ENCODE data around the gene ALG6.

ALG6 gene

DNA sequence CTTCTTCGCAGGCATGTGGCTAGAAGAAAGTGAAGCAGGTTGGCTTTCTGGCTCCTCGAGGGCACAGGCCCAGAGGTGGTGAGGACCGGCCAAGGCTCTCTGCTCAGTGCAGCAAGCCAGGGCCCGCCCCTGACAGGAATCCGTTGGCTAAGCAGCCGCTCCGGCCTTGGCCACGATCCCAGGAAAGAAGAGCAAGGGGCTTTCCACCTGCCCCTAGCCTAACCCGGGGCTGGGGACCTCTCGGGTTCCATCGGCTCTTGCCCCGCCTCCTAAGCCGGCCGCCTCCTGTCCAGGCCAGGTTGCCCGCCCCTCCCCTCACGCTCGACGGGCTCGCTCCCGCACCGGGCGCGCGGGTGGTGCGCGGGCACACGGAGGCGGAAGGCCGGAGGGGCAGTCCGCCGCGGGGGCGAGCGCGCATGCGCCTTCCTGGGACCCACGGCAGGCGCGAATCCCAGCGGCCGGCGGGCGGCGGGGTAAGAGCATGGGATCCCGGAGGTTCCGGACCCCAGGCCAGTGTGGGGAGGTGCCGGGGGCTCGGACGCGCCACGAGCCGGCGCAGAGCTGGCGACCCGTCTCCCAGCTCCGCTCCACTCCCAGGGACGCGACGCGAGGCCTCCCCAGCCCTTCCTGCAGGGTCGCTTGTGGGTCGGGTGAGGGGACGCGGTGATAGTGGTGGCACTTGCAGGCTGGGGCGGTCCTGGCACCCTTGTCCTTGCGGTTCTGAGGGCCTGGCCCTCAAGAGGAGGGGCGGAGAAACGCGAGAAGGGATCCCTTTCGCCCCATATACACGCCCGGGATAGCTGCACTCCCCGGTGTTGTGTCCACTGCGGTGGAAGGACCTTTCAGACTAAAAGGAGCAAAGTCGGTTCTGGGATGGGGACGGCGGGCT lies at the start of gene ALG6:
Gene ALG6, plus strand, starts transcription at position 413 of the 889 bp plus-strand sequence. CDS start 3,351 bp downstream, outside the sequence.
- peak; percentile 91 for TF ChIP-seq ZBTB7A (IDR thresholded peaks at IDR 0.05; ENCODE audit: low read depth)
- TF ChIP-seq FOXM1 (IDR thresholded peaks at IDR 0.05; ENCODE audit: borderline replicate concordance, low read depth), result no peak
- TF ChIP-seq EGR1 (IDR thresholded peaks at IDR 0.05), result peak; percentile 19; the same call in 1 of the 2 replicates
- peak; percentile 17; the same call in 1 of the 2 replicates for TF ChIP-seq NFIC (IDR thresholded peaks at IDR 0.05)
- no peak for TF ChIP-seq RAD21 (IDR thresholded peaks at IDR 0.05; ENCODE audit: low read depth)
- peak; percentile 80 for TF ChIP-seq MAX (IDR thresholded peaks at IDR 0.05)
- no peak for TF ChIP-seq TCF12 (IDR thresholded peaks at IDR 0.05; ENCODE audit: low read depth)
- 0 out of 2 replicates have a peak, but pooled peaks have one; percentile 10 for TF ChIP-seq YY1 (IDR thresholded peaks at IDR 0.05; ENCODE audit: low read depth)
- TF ChIP-seq CEBPB (IDR thresholded peaks at IDR 0.05), result no peak
- peak; percentile 8; the same call in 1 of the 2 replicates for TF ChIP-seq USF1 (IDR thresholded peaks at IDR 0.05)
- no peak for TF ChIP-seq EP300 (IDR thresholded peaks at IDR 0.05; ENCODE audit: borderline replicate concordance)
- no peak for TF ChIP-seq TEAD4 (IDR thresholded peaks at IDR 0.05)
- no peak for TF ChIP-seq REST (IDR thresholded peaks at IDR 0.05; ENCODE audit: low read depth)
- peak; percentile 56; the same call in 1 of the 2 replicates for TF ChIP-seq TAF1 (IDR thresholded peaks at IDR 0.05; ENCODE audit: low read depth)
- TF ChIP-seq CREB1 (IDR thresholded peaks at IDR 0.05; ENCODE audit: low read depth), result no peak

GRCh38 chr1:63317817-63318152 lies 49.6 kb upstream of the ALG6 start:
- TF ChIP-seq FOXM1 (IDR thresholded peaks at IDR 0.05; ENCODE audit: borderline replicate concordance, low read depth) (no peak), TEAD4 (IDR thresholded peaks at IDR 0.05) (no peak), TCF12 (IDR thresholded peaks at IDR 0.05; ENCODE audit: low read depth) (no peak), NFIC (IDR thresholded peaks at IDR 0.05) (no peak), TAF1 (IDR thresholded peaks at IDR 0.05; ENCODE audit: low read depth) (no peak), USF1 (IDR thresholded peaks at IDR 0.05) (no peak), REST (IDR thresholded peaks at IDR 0.05; ENCODE audit: low read depth) (no peak), EP300 (IDR thresholded peaks at IDR 0.05; ENCODE audit: borderline replicate concordance) (no peak), CREB1 (IDR thresholded peaks at IDR 0.05; ENCODE audit: low read depth) (no peak), MAX (IDR thresholded peaks at IDR 0.05) (no peak), CEBPB (IDR thresholded peaks at IDR 0.05) (no peak), EGR1 (IDR thresholded peaks at IDR 0.05) (no peak), YY1 (IDR thresholded peaks at IDR 0.05; ENCODE audit: low read depth) (no peak), RAD21 (IDR thresholded peaks at IDR 0.05; ENCODE audit: low read depth) (no peak), ZBTB7A (IDR thresholded peaks at IDR 0.05; ENCODE audit: low read depth) (no peak)

DNA sequence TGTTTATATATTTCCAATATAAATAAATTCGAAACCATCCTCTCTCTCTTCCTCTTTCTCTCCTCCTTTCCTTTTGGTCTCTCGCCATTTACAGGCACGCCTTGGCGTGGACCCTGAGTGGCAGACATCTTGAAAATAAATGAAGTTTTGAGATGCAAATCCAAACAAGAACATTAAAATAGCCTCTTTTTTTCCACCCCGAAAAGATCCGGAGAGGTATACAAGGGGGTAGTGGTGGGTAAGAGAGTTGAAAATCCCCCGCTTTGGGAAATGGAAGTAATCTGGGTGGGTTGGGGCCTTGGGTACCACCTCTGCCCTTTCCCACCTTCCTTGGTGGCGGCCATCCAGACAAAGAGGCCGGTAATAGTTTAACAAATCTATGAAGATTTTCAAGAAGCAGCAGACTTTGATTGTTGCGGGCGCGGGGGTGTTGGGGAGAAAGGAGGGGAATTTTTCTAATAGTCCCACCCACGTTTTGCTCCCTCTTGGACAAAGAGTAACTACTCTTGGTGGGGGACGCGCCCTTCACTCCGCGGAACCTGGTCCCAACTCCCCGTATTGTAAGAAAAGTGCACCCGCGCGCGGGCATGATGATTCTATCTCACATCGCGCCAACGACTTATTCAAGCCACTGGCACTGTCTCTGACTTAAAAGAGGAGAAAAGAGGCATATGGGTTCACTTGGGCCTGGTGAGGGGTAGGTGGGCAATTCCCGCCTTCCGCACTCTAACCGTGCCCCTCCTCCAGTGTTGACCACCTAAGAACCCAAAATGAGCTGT lies 49.0 kb upstream of the ALG6 start:
- no peak for TF ChIP-seq TCF12 (IDR thresholded peaks at IDR 0.05; ENCODE audit: low read depth)
- TF ChIP-seq REST (IDR thresholded peaks at IDR 0.05; ENCODE audit: low read depth), result no peak
- no peak for TF ChIP-seq YY1 (IDR thresholded peaks at IDR 0.05; ENCODE audit: low read depth)
- TF ChIP-seq CREB1 (IDR thresholded peaks at IDR 0.05; ENCODE audit: low read depth), result no peak
- no peak for TF ChIP-seq ZBTB7A (IDR thresholded peaks at IDR 0.05; ENCODE audit: low read depth)
- no peak for TF ChIP-seq MAX (IDR thresholded peaks at IDR 0.05)
- TF ChIP-seq TEAD4 (IDR thresholded peaks at IDR 0.05), result no peak
- no peak for TF ChIP-seq NFIC (IDR thresholded peaks at IDR 0.05)
- TF ChIP-seq CEBPB (IDR thresholded peaks at IDR 0.05), result no peak
- no peak for TF ChIP-seq FOXM1 (IDR thresholded peaks at IDR 0.05; ENCODE audit: borderline replicate concordance, low read depth)
- TF ChIP-seq TAF1 (IDR thresholded peaks at IDR 0.05; ENCODE audit: low read depth), result no peak
- no peak for TF ChIP-seq EGR1 (IDR thresholded peaks at IDR 0.05)

All from Ishikawa (cell line).